ENCODE results near the gene TEAD1.

Gene TEAD1

GRCh38 chr11:12842933-12843636 lies 168.9 kb downstream of the TEAD1 start:
- no peak for DNase-seq

GRCh38 chr11:12845163-12845562 lies 170.9 kb downstream of the TEAD1 start:
- no peak for DNase-seq

GRCh38 chr11:12845739-12846358 lies 171.6 kb downstream of the TEAD1 start:
- no peak for DNase-seq

GRCh38 chr11:12846786-12847615 lies 172.8 kb downstream of the TEAD1 start:
- no peak for DNase-seq

- DNase-seq = no peak
These were observed 174.2 kb downstream of the TEAD1 start for GRCh38 chr11:12848413-12848812.

- no peak for DNase-seq
These were observed 179.1 kb downstream of the TEAD1 start for GRCh38 chr11:12853325-12853651.

- no peak for DNase-seq
These were observed 179.6 kb downstream of the TEAD1 start for GRCh38 chr11:12853652-12854296.

- no peak for DNase-seq
These were observed 180.1 kb downstream of the TEAD1 start for GRCh38 chr11:12854297-12854661.

GRCh38 chr11:12854829-12855228 lies 180.6 kb downstream of the TEAD1 start:
- no peak for DNase-seq

GRCh38 chr11:12856338-12856737 lies 182.1 kb downstream of the TEAD1 start:
- no peak for DNase-seq

GRCh38 chr11:12857572-12857971 lies 183.4 kb downstream of the TEAD1 start:
- no peak for DNase-seq

- no peak for DNase-seq
These were observed 185.8 kb downstream of the TEAD1 start for GRCh38 chr11:12859872-12860657.

- no peak for DNase-seq
These were observed 186.6 kb downstream of the TEAD1 start for GRCh38 chr11:12860827-12861226.

- DNase-seq = no peak
These were observed 188.7 kb downstream of the TEAD1 start for GRCh38 chr11:12862696-12863469.

- DNase-seq = no peak
These were observed 189.4 kb downstream of the TEAD1 start for GRCh38 chr11:12863605-12864121.

- peak; percentile 11 to 28 (median 22) for DNase-seq
These were observed 190.3 kb downstream of the TEAD1 start for GRCh38 chr11:12864316-12865156.

- DNase-seq = no peak
These were observed 191.8 kb downstream of the TEAD1 start for GRCh38 chr11:12865863-12866595.

GRCh38 chr11:12867531-12867930 lies 193.3 kb downstream of the TEAD1 start:
- DNase-seq = no peak

GRCh38 chr11:12868315-12869073 lies 194.3 kb downstream of the TEAD1 start:
- no peak for DNase-seq
